ENCODE measurements around the gene KLHL42.

The KLHL42 gene

DNA sequence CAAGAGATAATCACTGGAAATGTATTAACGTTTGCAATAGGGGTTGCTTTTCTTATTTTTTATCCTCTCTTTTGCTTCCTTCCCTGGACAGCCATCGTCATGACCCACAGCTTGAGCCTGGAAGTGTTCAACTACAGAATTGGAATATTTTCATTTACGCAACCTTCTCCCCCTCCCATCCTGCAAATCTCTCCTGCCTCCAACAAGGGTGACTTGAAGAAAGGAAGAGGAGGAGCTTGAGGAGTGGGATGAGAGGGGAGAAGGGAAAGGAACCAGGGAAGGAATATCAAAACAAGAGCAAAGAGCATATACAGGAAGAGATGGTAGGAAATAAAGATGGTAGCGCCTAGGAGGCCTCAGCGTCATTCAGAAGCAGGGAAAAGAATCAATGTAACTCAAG lies 1.6 kb downstream of the KLHL42 start:
- no peak for DNase-seq

DNA sequence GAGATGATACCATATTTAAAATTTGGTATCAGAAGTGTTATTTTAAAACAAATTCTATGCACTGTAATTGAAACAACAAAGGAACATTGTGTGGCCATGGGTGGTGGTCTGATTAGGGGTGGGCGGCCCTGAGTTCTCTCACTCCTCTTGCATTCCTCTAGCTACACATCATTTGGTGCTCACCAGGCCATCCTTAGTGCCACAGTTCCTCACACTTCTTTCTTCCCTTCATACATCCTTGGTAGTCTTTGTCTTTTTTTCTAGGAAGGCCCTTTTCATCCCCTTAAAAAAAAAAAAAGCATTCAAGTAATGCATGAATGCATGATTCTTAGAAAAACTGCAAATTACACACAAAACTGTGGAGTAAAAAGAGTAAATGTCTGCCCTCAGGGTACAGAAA lies 2.4 kb downstream of the KLHL42 start:
- DNase-seq, result no peak

DNA sequence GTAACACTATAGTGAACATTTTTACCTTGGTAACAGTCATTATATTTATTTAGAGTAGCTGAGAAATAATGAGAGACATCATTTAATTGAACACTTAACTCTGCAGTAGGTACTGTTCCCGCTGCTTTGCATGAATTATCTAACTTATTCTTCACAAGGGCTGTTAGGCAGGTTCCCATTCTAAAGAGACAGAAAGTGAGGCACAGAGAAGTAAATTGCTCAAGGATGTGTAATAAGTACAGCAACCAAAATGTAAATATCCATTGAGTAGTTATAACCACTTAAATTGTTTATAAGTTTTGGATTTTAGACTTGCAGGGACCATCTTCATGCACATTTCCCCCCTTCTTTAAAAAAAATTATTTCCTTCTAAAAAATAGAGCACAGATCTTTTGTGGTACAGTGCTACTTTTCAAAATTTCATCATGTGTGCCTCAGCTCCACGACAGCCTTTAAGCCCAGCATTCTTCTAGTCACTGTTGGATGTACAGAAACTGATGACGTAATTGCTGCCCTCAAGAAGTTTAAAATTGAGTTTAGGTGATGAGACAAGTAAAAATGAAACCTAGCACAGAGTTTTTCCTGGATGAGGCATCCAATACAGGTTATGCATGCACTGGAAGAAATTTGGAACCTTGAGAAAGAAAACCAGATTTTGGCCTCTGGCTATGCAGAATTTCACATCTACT lies 6.0 kb downstream of the KLHL42 start:
- DNase-seq, result no peak

DNA sequence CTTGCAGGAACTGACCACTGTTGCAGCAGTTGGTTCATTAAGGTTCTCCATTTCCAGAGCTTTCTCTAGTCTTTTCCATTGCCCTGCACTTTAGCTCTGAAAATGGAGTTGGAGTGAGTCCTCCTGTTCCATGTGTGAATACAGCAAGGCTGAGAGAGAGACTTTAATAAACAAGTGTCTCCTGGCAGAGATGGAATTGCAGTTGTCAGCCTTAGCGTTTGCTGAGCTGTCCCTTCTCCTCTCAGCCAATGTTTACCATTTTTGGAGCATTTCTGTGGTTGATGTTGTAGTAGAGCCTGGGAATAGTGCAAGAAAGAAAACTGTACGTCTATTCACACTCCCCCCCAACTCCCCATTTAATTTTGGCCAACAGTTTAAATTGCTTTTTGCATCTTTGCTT lies 7.5 kb downstream of the KLHL42 start:
- no peak for DNase-seq

GRCh38 chr12:27790179-27790578 lies 10.1 kb downstream of the KLHL42 start:
- no peak for DNase-seq

GRCh38 chr12:27794818-27795584 lies 15.0 kb downstream of the KLHL42 start:
- no peak for DNase-seq

DNA sequence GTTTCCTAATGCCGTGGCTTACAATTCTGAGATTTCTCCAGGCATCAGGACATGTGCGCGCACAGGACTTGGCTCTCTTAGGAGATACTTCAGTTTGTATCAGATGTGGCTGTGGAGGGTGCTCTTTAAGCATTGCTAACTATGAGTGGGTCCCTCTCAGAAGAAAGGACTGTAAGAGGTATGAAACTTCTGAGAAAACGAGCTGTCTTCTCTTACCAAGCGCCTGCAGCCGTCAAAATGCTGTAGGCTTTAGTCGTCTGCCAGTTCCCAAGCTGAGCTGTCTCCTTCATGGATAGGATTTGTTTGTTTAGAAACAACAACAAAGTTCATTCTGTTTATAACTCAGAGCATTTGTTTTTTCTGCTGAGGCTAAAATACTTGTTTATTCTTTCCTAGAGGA lies 16.1 kb downstream of the KLHL42 start:
- no peak for DNase-seq

- no peak for DNase-seq
Observed at GRCh38 chr12:27797301-27798025, 17.4 kb downstream of the KLHL42 start.

GRCh38 chr12:27800819-27801218 lies 20.8 kb downstream of the KLHL42 start:
- DNase-seq, result no peak

- no peak for DNase-seq
Observed at GRCh38 chr12:27801630-27802029, 21.6 kb downstream of the KLHL42 start.

DNA sequence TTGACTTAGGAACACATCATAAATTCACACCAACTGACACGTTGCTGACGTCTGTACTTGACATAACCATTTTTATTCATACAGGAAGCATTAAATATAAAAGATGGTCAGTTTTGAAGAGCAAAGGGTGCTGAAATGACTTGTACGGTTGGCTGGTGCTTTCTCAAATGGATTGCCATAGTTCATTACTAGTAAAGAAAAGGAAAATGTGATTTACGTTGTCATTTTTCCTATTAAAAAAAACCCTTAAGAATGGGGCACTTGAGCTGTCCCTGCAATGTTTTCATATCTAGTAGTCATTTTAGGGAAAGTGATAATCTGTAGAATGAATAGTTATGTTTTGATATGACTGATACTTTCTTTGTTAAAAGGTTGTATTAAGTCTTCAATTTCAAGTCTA lies 22.5 kb downstream of the KLHL42 start:
- DNase-seq, result no peak

DNA sequence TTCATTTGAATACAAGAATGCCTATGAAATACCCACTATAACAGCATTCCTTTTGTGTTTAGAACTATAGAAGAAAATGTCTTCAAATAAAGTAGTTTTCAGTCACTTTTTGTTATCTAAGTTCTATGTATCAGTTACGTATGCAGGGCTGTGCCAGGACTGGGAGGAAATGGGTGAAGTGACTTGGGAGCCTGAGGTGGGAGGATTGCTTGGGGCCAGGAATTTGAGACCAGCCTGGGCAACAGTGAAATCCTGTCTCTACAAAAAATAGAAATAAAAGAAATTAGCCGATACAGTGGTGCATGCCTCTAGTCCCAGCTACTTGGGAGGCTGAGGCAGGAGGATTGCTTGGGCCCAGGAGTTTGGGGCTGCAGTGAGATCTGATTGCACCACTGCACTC lies 22.9 kb downstream of the KLHL42 start:
- no peak for DNase-seq

- no peak for DNase-seq
Observed at GRCh38 chr12:27805238-27805637, 25.2 kb downstream of the KLHL42 start.

- DNase-seq, result no peak
Observed at GRCh38 chr12:27806259-27806658, 26.2 kb downstream of the KLHL42 start.

DNA sequence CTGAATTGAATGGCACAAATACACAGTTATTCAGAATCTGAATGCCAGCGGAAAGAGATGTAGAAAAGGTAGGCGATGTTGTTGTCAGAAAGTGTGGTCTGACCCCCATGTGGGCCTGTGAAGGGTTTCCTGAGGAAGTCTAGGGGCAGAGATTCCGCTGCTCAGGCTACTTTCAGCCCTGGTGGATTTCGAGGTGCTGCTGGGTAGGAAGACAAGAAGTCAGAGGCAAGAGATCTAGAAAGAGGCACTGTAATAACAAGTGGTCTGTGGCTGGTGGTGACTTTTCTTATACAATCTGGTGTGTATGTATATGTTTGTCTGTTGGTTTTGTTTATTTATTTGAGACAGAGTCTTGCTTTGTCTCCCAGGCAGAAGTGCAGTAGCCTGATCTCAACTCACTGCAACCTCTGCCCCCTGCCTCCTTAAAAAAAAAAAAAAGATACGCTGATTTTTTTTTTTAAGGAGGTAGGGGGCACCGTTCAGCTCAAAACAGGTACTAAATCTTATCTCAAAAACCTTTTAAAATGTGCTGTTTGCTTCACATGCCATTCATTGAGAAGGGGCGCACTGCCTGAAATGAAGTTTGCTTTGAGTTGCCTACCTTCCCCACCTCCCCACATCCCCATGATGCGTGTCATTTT lies 27.1 kb downstream of the KLHL42 start:
- peak in 1 of 2 experiments; percentile 34 for DNase-seq

DNA sequence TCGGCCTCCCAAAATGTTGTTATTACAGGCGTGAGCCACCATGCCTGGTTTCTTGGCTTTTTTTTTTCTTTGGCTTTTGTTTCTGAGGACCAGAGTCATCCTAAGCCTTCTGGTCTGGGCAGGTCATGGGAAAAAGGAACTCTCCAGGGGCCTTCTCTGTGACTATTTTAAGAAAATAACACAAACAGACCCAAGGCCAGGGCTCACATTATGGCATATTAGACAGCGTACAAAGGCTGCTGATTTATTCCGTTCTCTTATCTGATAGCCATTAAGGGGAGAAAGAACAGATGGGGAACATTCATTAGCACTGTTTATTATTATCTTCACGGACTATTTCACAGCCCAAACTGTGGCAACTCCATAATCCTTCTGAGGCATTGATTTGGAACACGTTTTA lies 28.8 kb downstream of the KLHL42 start:
- no peak for DNase-seq

DNA sequence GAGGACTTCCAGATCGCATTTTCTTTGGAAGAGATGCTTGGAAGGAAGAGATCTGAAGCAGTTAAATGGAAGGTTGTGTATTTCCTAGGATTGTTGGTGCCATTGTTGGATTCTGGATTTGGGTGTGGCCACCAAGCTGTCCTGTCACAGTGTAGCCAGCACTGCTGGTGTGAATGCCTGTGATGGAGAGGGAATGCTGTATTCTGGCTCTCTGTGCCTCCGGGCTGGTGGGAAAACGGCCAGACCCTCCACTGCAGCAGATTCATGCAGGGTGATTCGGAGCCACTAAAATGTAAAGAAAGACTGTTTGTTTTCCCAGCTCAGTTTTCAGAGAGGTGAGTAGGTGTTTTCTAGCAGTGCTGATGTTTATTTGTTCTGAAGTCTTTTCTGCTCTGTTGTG lies 30.7 kb downstream of the KLHL42 start:
- no peak for DNase-seq

- DNase-seq, result no peak
Observed at GRCh38 chr12:27812502-27812901, 32.5 kb downstream of the KLHL42 start.

GRCh38 chr12:27814411-27814810 lies 34.4 kb downstream of the KLHL42 start:
- DNase-seq, result no peak

- DNase-seq, result no peak
Observed at GRCh38 chr12:27814851-27815591, 35.0 kb downstream of the KLHL42 start.

GRCh38 chr12:27817766-27818165 lies 37.7 kb downstream of the KLHL42 start:
- DNase-seq, result no peak

- no peak for DNase-seq
Observed at GRCh38 chr12:27818401-27818918, 38.4 kb downstream of the KLHL42 start.

Data from activated T-cell treated with anti-CD3 and anti-CD28 coated beads, Interleukin-2, amount 50 U/mL, for 48 hours (primary cell).